HEK293 (cell line): ENCODE results near the gene SRPRB.

Experiments used
- CTCF ChIA-PET: fragments of 350-600 bp; formaldehyde crosslinking; extraction: SDS; loops from one replicate; lab custom pipeline; 2021; ENCODE audit warnings: antibody characterized with exemption; lab: Yijun Ruan, JAX
- POLR2A ChIA-PET: fragments of 300-600 bp; formaldehyde crosslinking; extraction: SDS; loops from one replicate; lab custom pipeline; 2020; ENCODE audit warnings: antibody characterized with exemption, inconsistent platforms; lab: Yijun Ruan, JAX
- H3K27ac ChIP-seq: fragments of 200-500 bp; sonication (Bioruptor generic); 2 replicates; pipeline ENCODE4 v1.5.1; 2014; ENCODE audit warnings: low read depth, low read length, control low read depth, inconsistent platforms; ENCODE audit errors: extremely low read depth
- H3K36me3 ChIP-seq, 2 experiments: fragments of 200-500 bp in 1 of 2; sonication (Bioruptor generic) in 1 of 2; 1 replicate in 1 of 2; 2 replicates in 1 of 2; pipeline ENCODE4 v1.5.1; 2014 to 2017; ENCODE audit warnings: inconsistent platforms in 2 of 2, low read length in 2 of 2; ENCODE audit not compliant: control insufficient read depth in 2 of 2, insufficient read depth in 1 of 2
- H3K4me1 ChIP-seq: fragments of 200-500 bp; sonication (Bioruptor generic); 2 replicates; pipeline ENCODE4 v1.5.1; 2014; ENCODE audit warnings: mild to moderate bottlenecking, low read length, inconsistent platforms; ENCODE audit not compliant: control insufficient read depth, insufficient read depth
- H3K4me3 ChIP-seq: 2 replicates; pipeline ENCODE4 v1.5.1; 2011; ENCODE audit warnings: low read depth, mild to moderate bottlenecking, control low read depth, low read length, moderate library complexity
- H3K9me3 ChIP-seq: fragments of 200-500 bp; sonication (Bioruptor generic); 2 replicates; pipeline ENCODE4 v1.5.1; 2014; ENCODE audit warnings: low read depth, low read length, inconsistent platforms; ENCODE audit not compliant: control insufficient read depth, insufficient read depth
- HIC1 ChIP-seq: fragments of 450-650 bp; formaldehyde crosslinking; IDR thresholded peaks from 2 replicates; pipeline ENCODE4 v1.5.1; 2016; ENCODE audit warnings: missing biosample characterization, missing genetic modification characterization
- KLF10 ChIP-seq: fragments of 450-650 bp; IDR thresholded peaks from 2 replicates; pipeline ENCODE4 v1.5.1; 2018; ENCODE audit warnings: missing biosample characterization, mild to moderate bottlenecking, missing genetic modification characterization
- PBX3 ChIP-seq: sonication (generic); formaldehyde crosslinking; IDR thresholded peaks from 2 replicates; pipeline ENCODE4 v1.8.1; 2022; ENCODE audit warnings: mild to moderate bottlenecking, moderate library complexity, missing genetic modification reagents
- RBAK ChIP-seq: fragments of 450-650 bp; formaldehyde crosslinking; IDR thresholded peaks from 2 replicates; pipeline ENCODE4 v1.5.1; 2016; ENCODE audit warnings: missing biosample characterization, missing genetic modification characterization
- SALL2 ChIP-seq: fragments of 450-650 bp; formaldehyde crosslinking; IDR thresholded peaks from 2 replicates; pipeline ENCODE4 v1.5.0; 2017; ENCODE audit warnings: missing biosample characterization, mild to moderate bottlenecking, missing genetic modification characterization, borderline replicate concordance
- ZBTB48 ChIP-seq: fragments of 450-650 bp; formaldehyde crosslinking; IDR thresholded peaks from 2 replicates; pipeline ENCODE4 v1.5.1; 2016; ENCODE audit warnings: missing biosample characterization, missing genetic modification characterization
- ZNF157 ChIP-seq: fragments of 450-650 bp; formaldehyde crosslinking; IDR thresholded peaks from 2 replicates; pipeline ENCODE4 v1.5.1; 2016; ENCODE audit warnings: missing biosample characterization, missing genetic modification characterization
- ZNF175 ChIP-seq: fragments of 450-650 bp; formaldehyde crosslinking; IDR thresholded peaks from 2 replicates; pipeline ENCODE4 v1.5.1; 2016; ENCODE audit warnings: missing biosample characterization, missing genetic modification characterization
- ZNF223 ChIP-seq: fragments of 450-650 bp; formaldehyde crosslinking; IDR thresholded peaks from 2 replicates; pipeline ENCODE4 v1.5.1; 2016; ENCODE audit warnings: missing biosample characterization, missing genetic modification characterization
- ZNF302 ChIP-seq: fragments of 450-650 bp; formaldehyde crosslinking; IDR thresholded peaks from 2 replicates; pipeline ENCODE4 v1.5.1; 2016; ENCODE audit warnings: missing biosample characterization, missing genetic modification characterization, low read depth
- ZNF449 ChIP-seq: fragments of 450-650 bp; formaldehyde crosslinking; IDR thresholded peaks from 2 replicates; pipeline ENCODE4 v1.5.1; 2017; ENCODE audit warnings: missing biosample characterization, mild to moderate bottlenecking, missing genetic modification characterization, moderate library complexity
- ZNF473 ChIP-seq: fragments of 450-650 bp; formaldehyde crosslinking; IDR thresholded peaks from 2 replicates; pipeline ENCODE4 v1.5.1; 2017; ENCODE audit warnings: missing biosample characterization, missing genetic modification characterization
- ZNF558 ChIP-seq: fragments of 450-650 bp; formaldehyde crosslinking; IDR thresholded peaks from 2 replicates; pipeline ENCODE4 v1.5.1; 2016; ENCODE audit warnings: missing biosample characterization, missing genetic modification characterization
- ZNF791 ChIP-seq: fragments of 450-650 bp; formaldehyde crosslinking; IDR thresholded peaks from 2 replicates; pipeline ENCODE4 v1.5.1; 2016; ENCODE audit warnings: missing biosample characterization, missing genetic modification characterization
- ZNF830 ChIP-seq: fragments of 450-650 bp; IDR thresholded peaks from 2 replicates; pipeline ENCODE4 v1.5.0; 2018; ENCODE audit warnings: missing biosample characterization, missing genetic modification characterization, low read depth, mild to moderate bottlenecking, moderate library complexity
- ZSCAN4 ChIP-seq: fragments of 450-650 bp; formaldehyde crosslinking; IDR thresholded peaks from 2 replicates; pipeline ENCODE4 v1.5.1; 2017; ENCODE audit warnings: missing biosample characterization, missing genetic modification characterization
- TF ChIP-seq, protein P1 (sequence below): fragments of 450-650 bp; formaldehyde crosslinking; IDR thresholded peaks from 2 replicates; pipeline ENCODE4 v1.5.1; 2016; ENCODE audit warnings: missing biosample characterization, missing genetic modification characterization, low read depth
- TF ChIP-seq, protein P2 (sequence below): fragments of 450-650 bp; formaldehyde crosslinking; IDR thresholded peaks from 2 replicates; pipeline ENCODE4 v1.5.1; 2016; ENCODE audit warnings: missing biosample characterization, missing genetic modification characterization

Gene SRPRB

DNA sequence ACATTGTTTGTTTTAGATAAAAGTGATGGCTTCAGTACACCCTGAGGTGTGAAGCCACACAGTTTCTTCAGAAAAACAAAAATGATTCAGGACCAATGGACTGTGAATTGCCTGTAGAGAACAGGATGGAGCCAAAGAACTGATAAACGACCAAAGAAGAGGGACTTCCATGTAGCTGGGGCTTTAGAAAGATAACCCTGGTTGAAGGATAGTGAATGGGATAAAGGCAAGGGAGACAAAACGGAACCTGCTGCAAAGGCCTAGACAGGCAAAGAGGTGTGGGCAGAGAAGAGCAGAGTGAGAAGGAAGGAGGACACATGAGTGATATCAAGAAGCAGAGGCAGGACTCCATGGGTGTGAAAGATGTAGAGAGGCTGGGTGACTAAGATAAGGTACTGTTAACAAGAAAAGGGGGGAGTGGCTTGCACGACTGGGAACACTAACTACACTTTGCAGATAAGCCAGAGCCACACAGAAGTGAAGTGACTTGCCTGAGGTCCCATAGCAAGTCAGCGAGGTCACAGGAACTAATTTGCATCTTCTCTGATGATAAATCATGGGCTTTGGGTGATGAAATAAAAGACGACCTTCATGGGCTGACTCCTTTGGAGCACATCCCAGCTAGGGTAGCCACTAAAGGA is 45.8 kb downstream of the SRPRB start (continued):
- TF ChIP-seq ZNF473 (tag by site-specific recombination) (no peak), ZNF558 (no peak), PBX3 (CRISPR knock-in tag) (no peak)

DNA sequence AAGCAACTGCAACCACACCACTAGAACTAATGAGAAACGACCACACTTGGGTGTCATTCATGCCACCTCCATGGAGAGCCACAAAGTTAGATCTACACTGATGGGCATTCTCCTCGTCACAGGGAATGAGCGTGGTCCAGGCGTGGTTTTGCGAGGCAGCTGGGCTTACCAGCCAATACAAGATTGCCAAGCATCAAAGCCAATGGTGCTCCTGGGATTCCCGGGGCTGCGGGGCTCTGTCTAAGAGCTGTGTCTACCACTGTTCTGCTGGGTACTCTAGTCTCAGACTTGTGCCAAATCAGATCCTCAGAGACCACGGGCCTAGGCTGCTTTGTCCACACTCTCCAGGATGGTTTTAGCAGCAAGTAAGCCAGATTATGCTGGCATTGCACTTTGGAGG is 46.3 kb downstream of the SRPRB start:
- TF ChIP-seq ZNF157 (no peak), ZNF830 (no peak), ZNF449 (tag by site-specific recombination) (no peak), ZNF302 (tag by site-specific recombination) (no peak), ZNF791 (tag by site-specific recombination) (no peak)
- TF ChIP-seq, protein P1, sequence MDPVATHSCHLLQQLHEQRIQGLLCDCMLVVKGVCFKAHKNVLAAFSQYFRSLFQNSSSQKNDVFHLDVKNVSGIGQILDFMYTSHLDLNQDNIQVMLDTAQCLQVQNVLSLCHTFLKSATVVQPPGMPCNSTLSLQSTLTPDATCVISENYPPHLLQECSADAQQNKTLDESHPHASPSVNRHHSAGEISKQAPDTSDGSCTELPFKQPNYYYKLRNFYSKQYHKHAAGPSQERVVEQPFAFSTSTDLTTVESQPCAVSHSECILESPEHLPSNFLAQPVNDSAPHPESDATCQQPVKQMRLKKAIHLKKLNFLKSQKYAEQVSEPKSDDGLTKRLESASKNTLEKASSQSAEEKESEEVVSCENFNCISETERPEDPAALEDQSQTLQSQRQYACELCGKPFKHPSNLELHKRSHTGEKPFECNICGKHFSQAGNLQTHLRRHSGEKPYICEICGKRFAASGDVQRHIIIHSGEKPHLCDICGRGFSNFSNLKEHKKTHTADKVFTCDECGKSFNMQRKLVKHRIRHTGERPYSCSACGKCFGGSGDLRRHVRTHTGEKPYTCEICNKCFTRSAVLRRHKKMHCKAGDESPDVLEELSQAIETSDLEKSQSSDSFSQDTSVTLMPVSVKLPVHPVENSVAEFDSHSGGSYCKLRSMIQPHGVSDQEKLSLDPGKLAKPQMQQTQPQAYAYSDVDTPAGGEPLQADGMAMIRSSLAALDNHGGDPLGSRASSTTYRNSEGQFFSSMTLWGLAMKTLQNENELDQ (tag by site-specific recombination), result no peak
- Histone ChIP-seq H3K36me3 (no peaks in the 10 kb centered on the region), H3K4me3 (no peak overlapping the region), H3K27ac (no peak overlapping the region), H3K4me1 (no peaks in the 10 kb centered on the region), H3K9me3 (no peaks in the 10 kb centered on the region)
- ChIA-PET POLR2A (no interaction called here), CTCF (no interaction called here)

GRCh38 chr3:133853063-133853924 is 47.7 kb downstream of the SRPRB start:
- CTCF ChIA-PET, result interaction anchor here (1.4 kb wide), 1 partner anchor 35 kb away, joined by 5 read pairs; no protein-coding TSS in a partner anchor
- POLR2A ChIA-PET, result no interaction called here
- no peaks in the 10 kb centered on the region for H3K36me3 ChIP-seq
- TF ChIP-seq ZNF175 (tag by site-specific recombination), result no peak
- TF ChIP-seq ZBTB48 (tag by site-specific recombination), result no peak
- TF ChIP-seq ZNF223 (tag by site-specific recombination), result no peak
- no peak for TF ChIP-seq KLF10
- TF ChIP-seq, protein P2, sequence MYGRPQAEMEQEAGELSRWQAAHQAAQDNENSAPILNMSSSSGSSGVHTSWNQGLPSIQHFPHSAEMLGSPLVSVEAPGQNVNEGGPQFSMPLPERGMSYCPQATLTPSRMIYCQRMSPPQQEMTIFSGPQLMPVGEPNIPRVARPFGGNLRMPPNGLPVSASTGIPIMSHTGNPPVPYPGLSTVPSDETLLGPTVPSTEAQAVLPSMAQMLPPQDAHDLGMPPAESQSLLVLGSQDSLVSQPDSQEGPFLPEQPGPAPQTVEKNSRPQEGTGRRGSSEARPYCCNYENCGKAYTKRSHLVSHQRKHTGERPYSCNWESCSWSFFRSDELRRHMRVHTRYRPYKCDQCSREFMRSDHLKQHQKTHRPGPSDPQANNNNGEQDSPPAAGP (tag by site-specific recombination), result no peak
- TF ChIP-seq, protein P1 (tag by site-specific recombination), result no peak
- TF ChIP-seq ZSCAN4, result no peak
- no peak for TF ChIP-seq HIC1 (tag by site-specific recombination)
- TF ChIP-seq RBAK (tag by site-specific recombination), result no peak
- no peak for TF ChIP-seq SALL2 (tag by site-specific recombination)
- no peaks in the 10 kb centered on the region for H3K9me3 ChIP-seq
- H3K4me1 ChIP-seq, result no peaks in the 10 kb centered on the region
- no peak overlapping the region for H3K27ac ChIP-seq
- H3K4me3 ChIP-seq, result no peak overlapping the region
